ENCODE data around the gene ARHGEF33.

Gene ARHGEF33

DNA sequence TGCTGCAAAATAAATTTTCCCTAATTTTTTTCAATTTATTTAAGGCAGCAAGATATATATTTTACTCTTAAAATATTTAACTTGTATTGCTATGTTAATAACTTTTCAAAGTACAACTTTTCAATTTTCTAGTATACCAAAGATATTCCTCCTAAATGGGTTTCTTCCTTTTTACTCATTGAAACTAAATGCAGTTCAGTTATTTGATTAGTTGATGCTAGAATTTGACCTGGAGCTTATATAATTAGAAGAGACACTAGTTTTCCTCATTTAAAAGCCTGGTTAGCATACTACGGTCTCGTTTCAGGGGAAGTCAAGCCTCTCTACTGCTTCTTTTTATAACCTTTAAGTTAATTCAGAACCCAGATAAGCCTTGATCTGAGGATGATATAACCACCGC lies at the start of gene ARHGEF33:
Gene ARHGEF33, plus strand, starts transcription at position 301 of the 400 bp plus-strand sequence. CDS start 29,573 bp downstream, outside the sequence.
- no peaks in the 10 kb centered on the region for H3K36me3 Mint-ChIP-seq (ENCODE audit: low read depth)
- no peaks in the 10 kb centered on the region for H3K27me3 Mint-ChIP-seq
- H3K9me3 Mint-ChIP-seq = no peaks in the 10 kb centered on the region
- no peaks in the 10 kb centered on the region for H3K4me1 Mint-ChIP-seq (ENCODE audit: low read depth)
- H3K27ac Mint-ChIP-seq = no peak within 1 kb of the TSS
- H3K4me3 Mint-ChIP-seq = no peak within 1 kb of the TSS
- intact Hi-C loops (cut with micrococcal nuclease) = no loop called here

DNA sequence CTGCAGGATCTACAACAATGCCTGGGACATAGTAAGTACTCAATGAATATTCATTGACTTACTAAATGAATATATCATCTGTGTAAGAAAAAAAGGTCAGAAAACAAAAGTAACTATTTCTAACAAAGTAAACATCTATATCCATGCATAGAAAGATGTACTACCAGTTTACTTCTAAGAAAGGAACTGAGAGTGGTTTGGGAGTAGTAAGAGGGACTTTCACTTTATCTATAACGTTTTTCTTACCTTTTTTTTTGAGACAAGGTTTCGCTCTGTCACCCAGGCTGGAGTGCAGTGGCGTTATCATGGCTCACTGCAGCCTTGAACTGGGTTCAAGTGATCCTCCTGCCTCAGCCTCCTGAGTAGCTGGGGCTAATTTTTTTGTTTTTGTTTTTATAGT lies 39.6 kb upstream of the ARHGEF33 start:
- no peaks in the 10 kb centered on the region for H3K27me3 Mint-ChIP-seq
- H3K4me1 Mint-ChIP-seq (ENCODE audit: low read depth) = peaks cover 6% of the 10 kb centered on the region
- no peak overlapping the region for H3K4me3 Mint-ChIP-seq
- no peak overlapping the region for H3K27ac Mint-ChIP-seq
- peaks cover 73% of the 10 kb centered on the region for H3K36me3 Mint-ChIP-seq (ENCODE audit: low read depth)
- no peaks in the 10 kb centered on the region for H3K9me3 Mint-ChIP-seq
- intact Hi-C loops (cut with micrococcal nuclease) = no loop called here

DNA sequence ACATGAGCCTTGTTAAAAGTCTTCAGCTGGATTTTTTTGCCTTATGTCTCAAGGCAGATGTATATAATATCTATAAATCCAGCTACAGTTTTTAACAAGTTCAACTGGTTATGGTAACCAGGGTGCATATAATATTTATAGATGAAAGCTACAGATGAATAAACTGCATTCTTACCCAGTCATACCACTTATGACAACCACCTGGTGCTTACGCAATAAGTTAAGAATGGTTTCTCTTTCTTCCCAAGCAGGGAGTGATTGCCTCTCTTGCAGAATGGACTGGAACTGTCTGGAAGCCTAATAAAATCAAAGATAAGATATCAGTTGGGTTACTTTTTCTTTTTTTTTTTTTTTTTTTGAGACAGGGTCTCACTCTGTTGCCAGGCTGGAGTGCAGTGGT lies 33.5 kb upstream of the ARHGEF33 start:
- H3K27me3 Mint-ChIP-seq = no peaks in the 10 kb centered on the region
- H3K4me3 Mint-ChIP-seq = no peak overlapping the region
- H3K27ac Mint-ChIP-seq = no peak overlapping the region
- no peaks in the 10 kb centered on the region for H3K9me3 Mint-ChIP-seq
- intact Hi-C loops (cut with micrococcal nuclease) = no loop called here
- no peaks in the 10 kb centered on the region for H3K4me1 Mint-ChIP-seq (ENCODE audit: low read depth)
- H3K36me3 Mint-ChIP-seq (ENCODE audit: low read depth) = peaks cover 65% of the 10 kb centered on the region

DNA sequence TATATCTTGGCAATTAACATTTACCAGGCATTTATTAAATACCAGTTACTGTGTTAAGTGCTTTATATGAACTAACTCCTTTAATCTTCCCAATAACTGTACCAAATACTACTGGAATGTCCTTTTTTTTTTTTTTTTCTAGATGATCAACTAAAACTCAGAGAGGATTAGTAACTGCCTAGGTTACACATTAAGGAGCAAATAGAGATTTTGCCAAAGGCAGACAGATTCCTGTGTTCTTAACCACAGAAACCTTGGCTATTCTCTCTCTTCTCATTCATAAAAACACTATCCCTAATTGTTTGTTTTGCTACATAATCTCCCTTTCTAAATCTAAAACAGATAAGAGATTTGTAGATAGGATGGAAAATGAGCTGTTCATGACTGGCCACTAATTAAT lies 27.2 kb upstream of the ARHGEF33 start:
- Mint-ChIP-seq H3K27me3 (no peaks in the 10 kb centered on the region), H3K4me1 (ENCODE audit: low read depth) (no peaks in the 10 kb centered on the region), H3K9me3 (peaks cover 13% of the 10 kb centered on the region), H3K36me3 (ENCODE audit: low read depth) (peaks cover 56% of the 10 kb centered on the region), H3K27ac (no peak overlapping the region), H3K4me3 (no peak overlapping the region)
- intact Hi-C loops (cut with micrococcal nuclease) = no loop called here

DNA sequence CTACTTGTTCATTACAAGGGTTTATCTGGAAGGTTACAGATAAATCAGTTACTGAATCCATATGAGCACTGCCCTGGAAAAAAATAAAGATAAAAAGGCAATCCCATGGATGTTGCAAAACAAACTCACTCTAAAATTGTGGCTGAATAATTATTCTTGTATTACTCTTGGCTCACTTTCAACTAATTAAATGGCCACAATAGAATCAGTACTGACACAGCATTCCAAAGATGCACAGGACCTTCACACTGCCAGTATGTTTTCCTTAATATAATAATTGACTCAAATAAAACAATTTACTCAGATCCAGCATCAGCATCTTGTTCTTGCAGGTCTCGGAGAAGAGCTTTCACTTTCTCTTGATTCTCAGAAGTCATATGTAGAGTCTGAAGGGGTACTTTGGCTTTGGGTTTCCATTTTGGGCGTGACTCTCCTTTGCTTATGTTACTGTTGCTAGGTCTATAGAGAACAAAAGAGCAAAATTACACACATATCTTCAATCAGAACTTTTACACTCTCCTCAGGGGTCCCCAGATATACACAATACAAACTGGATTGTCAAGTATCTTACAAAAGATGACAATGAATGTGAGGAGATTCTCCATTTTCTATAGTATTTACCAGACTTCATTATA lies 26.5 kb upstream of the ARHGEF33 start:
- Mint-ChIP-seq H3K4me3 (no peak overlapping the region), H3K9me3 (peaks cover 13% of the 10 kb centered on the region), H3K4me1 (ENCODE audit: low read depth) (no peaks in the 10 kb centered on the region), H3K27ac (no peak overlapping the region), H3K27me3 (no peaks in the 10 kb centered on the region), H3K36me3 (ENCODE audit: low read depth) (peaks cover 57% of the 10 kb centered on the region)
- intact Hi-C loops (cut with micrococcal nuclease) = no loop called here

DNA sequence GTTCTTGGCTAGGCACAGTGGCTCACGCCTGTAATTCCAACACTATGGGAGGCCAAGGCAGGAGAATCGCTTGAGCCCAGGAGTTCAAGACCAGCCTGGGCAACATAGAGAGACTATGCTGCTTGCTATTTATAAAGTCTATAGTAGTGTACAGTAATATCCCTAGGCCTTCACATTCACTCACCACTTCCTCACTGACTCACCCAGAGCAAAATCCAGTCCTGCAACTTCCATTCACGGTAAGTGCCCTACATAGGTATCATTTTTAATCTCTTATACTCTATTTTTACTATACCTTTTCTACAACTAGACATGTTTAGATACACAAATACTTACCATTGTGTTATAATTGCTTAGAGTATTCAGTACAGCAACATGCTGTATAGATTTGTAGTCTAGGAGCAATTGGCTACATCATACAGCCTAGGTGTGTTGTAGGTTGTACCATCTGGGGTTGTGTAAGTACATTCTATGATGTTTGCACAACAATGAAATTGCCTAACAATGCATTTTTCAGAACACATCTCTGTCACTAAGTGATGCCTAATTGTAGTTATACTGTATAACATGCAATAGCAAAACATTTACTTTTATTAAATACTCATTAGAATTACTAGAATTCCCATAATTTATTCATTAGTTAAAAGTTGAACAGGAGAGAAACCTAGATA lies 22.8 kb upstream of the ARHGEF33 start:
- no peaks in the 10 kb centered on the region for H3K4me1 Mint-ChIP-seq (ENCODE audit: low read depth)
- peaks cover 32% of the 10 kb centered on the region for H3K9me3 Mint-ChIP-seq
- no peaks in the 10 kb centered on the region for H3K27me3 Mint-ChIP-seq
- H3K4me3 Mint-ChIP-seq = no peak overlapping the region
- H3K27ac Mint-ChIP-seq = no peak overlapping the region
- peaks cover 46% of the 10 kb centered on the region for H3K36me3 Mint-ChIP-seq (ENCODE audit: low read depth)
- intact Hi-C loops (cut with micrococcal nuclease) = no loop called here

DNA sequence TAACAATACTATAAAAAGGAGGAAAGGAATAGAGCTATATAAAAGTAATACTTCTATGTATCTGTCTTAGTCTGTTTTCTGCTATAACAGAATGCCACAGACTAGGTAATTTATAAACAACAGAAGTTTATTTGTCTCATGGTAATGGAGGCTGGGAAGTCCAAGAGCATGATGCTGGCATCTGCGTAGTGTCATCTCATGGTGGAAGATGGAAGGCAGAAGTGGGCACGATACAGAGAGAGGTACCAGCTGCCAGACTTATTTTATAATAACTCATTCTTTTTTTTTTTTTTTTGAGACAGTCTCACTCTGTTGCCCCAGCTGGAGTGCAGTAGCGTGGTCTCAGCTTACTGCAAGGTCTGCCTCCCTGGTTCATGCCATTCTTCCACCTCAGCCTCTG lies 18.2 kb upstream of the ARHGEF33 start:
- intact Hi-C loops (cut with micrococcal nuclease) = loop anchor here (10.0 kb wide), 1 partner anchor 97 kb away; the partner anchor contains the start of gene GEMIN6
- no peak overlapping the region for H3K4me3 Mint-ChIP-seq
- no peak overlapping the region for H3K27ac Mint-ChIP-seq
- peaks cover 32% of the 10 kb centered on the region for H3K9me3 Mint-ChIP-seq
- H3K27me3 Mint-ChIP-seq = no peaks in the 10 kb centered on the region
- H3K36me3 Mint-ChIP-seq (ENCODE audit: low read depth) = peaks cover 49% of the 10 kb centered on the region
- peaks cover 23% of the 10 kb centered on the region for H3K4me1 Mint-ChIP-seq (ENCODE audit: low read depth)

DNA sequence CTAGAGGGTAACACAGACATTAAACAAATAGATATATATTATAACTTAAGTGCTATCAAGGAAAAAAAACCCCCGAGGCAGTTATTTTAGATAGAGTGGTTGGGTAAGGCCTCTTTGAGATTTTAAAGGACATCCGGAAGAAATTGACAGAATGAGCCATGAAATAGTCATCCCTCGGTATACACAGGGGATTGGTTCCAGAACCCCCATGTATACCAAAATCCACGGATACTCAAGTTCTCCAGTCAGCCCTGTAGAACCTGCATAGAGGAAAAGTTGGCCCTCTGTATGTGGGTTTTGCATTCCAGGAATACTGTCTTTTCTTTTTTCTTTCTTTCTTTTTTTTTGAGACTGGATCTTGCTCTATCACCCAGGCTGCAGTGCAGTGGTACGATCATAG lies 15.9 kb upstream of the ARHGEF33 start:
- Mint-ChIP-seq H3K9me3 (peaks cover 31% of the 10 kb centered on the region), H3K27ac (no peak overlapping the region), H3K4me1 (ENCODE audit: low read depth) (peaks cover 27% of the 10 kb centered on the region), H3K27me3 (no peaks in the 10 kb centered on the region), H3K4me3 (no peak overlapping the region), H3K36me3 (ENCODE audit: low read depth) (peaks cover 41% of the 10 kb centered on the region)
- intact Hi-C loops (cut with micrococcal nuclease) = loop anchor here (2.0 to 10.0 kb wide), 2 partner anchors 99 to 123 kb away; partner anchors contain the start of genes GEMIN6 and SRSF7

DNA sequence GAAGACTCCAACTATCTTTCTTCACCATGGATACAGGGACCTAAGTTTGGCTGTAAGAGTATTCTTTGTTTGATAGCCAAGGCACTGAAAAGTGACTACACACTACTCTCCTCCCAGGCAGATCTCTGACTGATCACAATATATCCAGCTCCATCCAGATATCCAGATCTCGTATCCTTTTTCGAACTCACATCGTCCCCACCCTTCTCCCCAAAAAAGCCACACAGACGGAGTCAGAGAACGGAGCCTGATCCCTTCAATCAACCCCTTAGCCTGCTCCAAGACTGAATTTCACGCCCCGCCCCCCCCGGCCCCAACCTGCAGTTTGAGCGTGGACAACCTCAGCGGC lies 14.5 kb upstream of the ARHGEF33 start:
- intact Hi-C loops (cut with micrococcal nuclease) = loop anchor here (2.0 to 10.0 kb wide), 2 partner anchors 100 to 124 kb away; partner anchors contain the start of genes GEMIN6 and SRSF7
- Mint-ChIP-seq H3K4me1 (ENCODE audit: low read depth) (peaks cover 27% of the 10 kb centered on the region), H3K36me3 (ENCODE audit: low read depth) (peaks cover 36% of the 10 kb centered on the region), H3K27me3 (no peaks in the 10 kb centered on the region), H3K4me3 (peak overlapping the region; percentile 85), H3K27ac (peak overlapping the region; percentile 85), H3K9me3 (peaks cover 22% of the 10 kb centered on the region)

DNA sequence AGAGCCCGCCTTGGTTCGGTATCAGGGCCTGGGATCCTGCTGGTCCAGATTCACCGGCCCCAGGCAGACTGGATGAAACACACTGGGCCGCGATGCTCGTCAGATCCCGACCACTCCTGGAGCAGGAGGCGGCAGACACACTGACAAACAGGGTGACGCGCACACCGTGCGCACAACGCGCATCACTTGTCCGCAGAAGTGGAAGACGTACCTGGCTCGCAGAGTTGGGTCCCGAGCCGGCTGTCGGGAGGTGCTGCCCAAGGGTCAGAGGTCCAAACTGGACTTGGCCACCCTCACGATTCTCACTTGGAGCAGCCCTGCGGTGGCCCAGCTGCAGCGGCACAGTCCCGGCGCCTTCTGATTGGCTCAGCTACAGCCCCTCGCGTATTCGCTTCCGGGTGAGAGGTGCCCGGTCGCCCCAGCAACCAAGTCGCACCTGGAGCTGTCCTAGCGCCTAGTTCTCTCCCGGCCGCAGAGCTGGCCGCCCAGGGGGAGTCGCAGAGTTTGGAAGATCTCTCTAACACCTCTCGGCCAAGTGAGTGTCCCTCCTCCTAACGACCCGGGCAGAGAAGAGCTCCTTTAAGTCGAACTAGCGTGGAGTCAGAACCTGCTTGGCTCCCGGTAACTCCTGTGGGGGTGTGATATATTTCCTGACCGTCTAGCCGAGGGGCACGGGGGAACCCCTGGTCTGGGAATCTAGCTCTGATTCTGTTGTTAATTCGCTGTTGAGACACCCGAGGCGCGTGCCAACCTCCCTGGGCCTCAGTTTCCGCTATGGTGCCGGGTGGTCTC lies 13.9 kb upstream of the ARHGEF33 start, which contains the start of the genes DHX57 and MORN2:
Gene DHX57, minus strand, starts transcription at position 359 of the 792 bp plus-strand sequence. CDS start 7,529 bp downstream, outside the sequence.
Gene MORN2, plus strand, starts transcription at position 401 of the 792 bp plus-strand sequence.
- peaks cover 27% of the 10 kb centered on the region for H3K4me1 Mint-ChIP-seq (ENCODE audit: low read depth)
- H3K27ac Mint-ChIP-seq = peak within 1 kb of the TSS; percentile 85
- peak within 1 kb of the TSS; percentile 85 for H3K4me3 Mint-ChIP-seq
- no peaks in the 10 kb centered on the region for H3K27me3 Mint-ChIP-seq
- H3K36me3 Mint-ChIP-seq (ENCODE audit: low read depth) = peaks cover 34% of the 10 kb centered on the region
- intact Hi-C loops (cut with micrococcal nuclease) = loop anchor here (2.0 to 10.0 kb wide), 2 partner anchors 101 to 125 kb away; partner anchors contain the start of genes GEMIN6 and SRSF7
- peaks cover 19% of the 10 kb centered on the region for H3K9me3 Mint-ChIP-seq

DNA sequence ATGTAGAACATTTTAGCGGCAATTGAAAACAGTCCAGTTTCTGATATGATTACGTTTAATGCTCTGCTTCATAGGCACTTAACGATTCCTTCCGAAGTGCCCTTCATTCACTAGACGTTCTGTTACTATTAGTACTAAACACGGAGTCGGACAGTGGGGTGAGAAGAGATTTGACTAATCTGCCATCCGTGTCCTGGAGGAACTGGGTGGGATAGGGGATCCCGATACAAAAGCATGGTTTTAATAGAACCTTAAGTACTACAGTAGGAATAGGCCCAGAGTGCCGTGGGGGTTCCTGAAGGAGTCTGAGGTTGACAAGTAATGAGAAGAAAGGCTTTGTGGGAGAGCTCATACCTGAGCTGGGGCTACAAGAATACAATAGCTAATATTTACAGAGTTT lies 13.3 kb upstream of the ARHGEF33 start:
- peaks cover 31% of the 10 kb centered on the region for H3K36me3 Mint-ChIP-seq (ENCODE audit: low read depth)
- H3K27me3 Mint-ChIP-seq = no peaks in the 10 kb centered on the region
- peak overlapping the region; percentile 85 for H3K4me3 Mint-ChIP-seq
- H3K4me1 Mint-ChIP-seq (ENCODE audit: low read depth) = peaks cover 27% of the 10 kb centered on the region
- peak overlapping the region; percentile 85 for H3K27ac Mint-ChIP-seq
- H3K9me3 Mint-ChIP-seq = peaks cover 17% of the 10 kb centered on the region
- intact Hi-C loops (cut with micrococcal nuclease) = loop anchor here (10.0 kb wide), 1 partner anchor 102 kb away; the partner anchor contains the start of gene GEMIN6

DNA sequence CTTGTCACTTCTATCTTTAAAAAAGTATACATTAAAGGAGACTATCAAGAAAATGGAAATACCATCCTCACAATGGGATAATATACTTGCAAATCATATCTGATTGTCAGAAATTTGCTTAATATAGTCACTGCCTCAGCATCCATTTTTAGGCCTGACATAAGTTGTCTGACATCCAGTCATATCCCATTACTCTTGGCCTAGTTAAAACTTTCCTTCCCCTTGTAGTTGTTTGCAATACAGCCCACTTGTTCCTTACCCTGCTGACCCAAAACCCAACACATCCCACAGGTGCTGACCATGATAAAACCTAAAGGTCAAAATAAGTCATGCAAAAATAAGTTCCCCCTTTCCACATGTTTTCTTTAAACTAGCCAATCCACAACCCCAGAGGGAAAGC lies 3.6 kb upstream of the ARHGEF33 start:
- no peaks in the 10 kb centered on the region for H3K36me3 Mint-ChIP-seq (ENCODE audit: low read depth)
- intact Hi-C loops (cut with micrococcal nuclease) = no loop called here
- H3K9me3 Mint-ChIP-seq = no peaks in the 10 kb centered on the region
- H3K27me3 Mint-ChIP-seq = no peaks in the 10 kb centered on the region
- no peak overlapping the region for H3K27ac Mint-ChIP-seq
- H3K4me1 Mint-ChIP-seq (ENCODE audit: low read depth) = no peaks in the 10 kb centered on the region
- H3K4me3 Mint-ChIP-seq = no peak overlapping the region

DNA sequence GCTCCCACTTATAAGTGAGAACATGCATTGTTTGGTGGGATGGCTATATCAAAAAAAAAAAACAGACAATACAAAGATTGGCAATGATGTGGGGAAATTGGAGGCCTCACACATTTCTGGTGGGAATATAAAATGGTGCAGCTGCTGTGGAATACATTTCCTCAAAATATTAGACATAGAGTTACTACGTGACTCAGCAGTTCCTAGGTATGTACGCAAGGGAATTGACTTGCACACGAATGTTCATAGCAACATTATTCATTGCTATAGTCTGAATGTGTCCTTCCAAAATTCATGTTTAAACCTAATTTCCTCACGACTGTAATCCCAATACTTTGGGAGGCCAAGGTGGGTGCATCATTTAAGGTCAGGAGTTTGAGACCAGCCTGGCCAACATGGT lies 2.3 kb upstream of the ARHGEF33 start:
- H3K36me3 Mint-ChIP-seq (ENCODE audit: low read depth) = no peaks in the 10 kb centered on the region
- intact Hi-C loops (cut with micrococcal nuclease) = no loop called here

More for the DNA sequence above, 2.3 kb upstream of the ARHGEF33 start:
- no peaks in the 10 kb centered on the region for H3K9me3 Mint-ChIP-seq
- H3K4me3 Mint-ChIP-seq = no peak overlapping the region
- H3K27me3 Mint-ChIP-seq = no peaks in the 10 kb centered on the region
- no peak overlapping the region for H3K27ac Mint-ChIP-seq
- H3K4me1 Mint-ChIP-seq (ENCODE audit: low read depth) = no peaks in the 10 kb centered on the region

Measured in dendritic cell treated with granulocyte-macrophage colony-stimulating factor and Interleukin-4, amounts not matched to agents 40 ng/mL and 50 ng/mL, for 4 days (primary cell).